ENCODE measurements around the gene THSD7A. TPM values are rescaled to one million over a fixed set of nuclear protein-coding genes. Genes with fewer than 3 reads are reported as not detected.

THSD7A gene
- polyA plus RNA-seq, 1 donor (not counting 4 experiments of a cell fraction or from before 2014, with no cell fraction given) = not detected

GRCh38 chr7:11818281-11818680 lies 13.7 kb downstream of the THSD7A start:
- Histone ChIP-seq H4K20me1 (ENCODE audit: control insufficient read depth, extremely low read depth, insufficient read depth, low read length) (no peaks in the 10 kb centered on the region), H3K4me1 (ENCODE audit: control insufficient read depth, extremely low read depth, insufficient read depth, low read length) (no peaks in the 10 kb centered on the region), H3K9ac (ENCODE audit: control insufficient read depth, extremely low read depth, insufficient read depth, low read length) (no peak overlapping the region), H2AFZ (ENCODE audit: control insufficient read depth, low read length) (no peak overlapping the region), H3K4me3 (ENCODE audit: control insufficient read depth in 2 of 3, extremely low read depth in 1 of 3, insufficient read depth in 2 of 3, low read depth in 1 of 3, low read length in 3 of 3) (no peak overlapping the region), H3K79me2 (ENCODE audit: control insufficient read depth, insufficient read depth, low read length) (no peaks in the 10 kb centered on the region), H3K27me3 (ENCODE audit: control insufficient read depth, extremely low read depth, insufficient read depth, low read length) (no peaks in the 10 kb centered on the region), H3K4me2 (ENCODE audit: control insufficient read depth, extremely low read depth, insufficient read depth, low read depth, low read length) (no peak overlapping the region), H3K27ac (ENCODE audit: control insufficient read depth, insufficient read depth, low read length) (no peak overlapping the region), H3K9me1 (ENCODE audit: control insufficient read depth, extremely low read depth, insufficient read depth, low read length) (no peaks in the 10 kb centered on the region), H3K9me3 (ENCODE audit: control insufficient read depth, low read depth, low read length) (no peaks in the 10 kb centered on the region), H3K36me3 (ENCODE audit: control insufficient read depth in 2 of 2, extremely low read depth in 1 of 2, insufficient read depth in 2 of 2, low read length in 2 of 2) (no peaks in the 10 kb centered on the region)
- FAIRE-seq (no peak), DNase-seq (ENCODE audit: low read depth, low spot score) (no peak)
- dilution Hi-C loops (cut with MboI; ENCODE audit: extremely low pct_ligation_motif_present, low sequenced_read_pairs) = no loop called here
- no peak for TF ChIP-seq EZH2 (IDR thresholded peaks at IDR 0.05; ENCODE audit: low read length)
- TF ChIP-seq, protein P1, sequence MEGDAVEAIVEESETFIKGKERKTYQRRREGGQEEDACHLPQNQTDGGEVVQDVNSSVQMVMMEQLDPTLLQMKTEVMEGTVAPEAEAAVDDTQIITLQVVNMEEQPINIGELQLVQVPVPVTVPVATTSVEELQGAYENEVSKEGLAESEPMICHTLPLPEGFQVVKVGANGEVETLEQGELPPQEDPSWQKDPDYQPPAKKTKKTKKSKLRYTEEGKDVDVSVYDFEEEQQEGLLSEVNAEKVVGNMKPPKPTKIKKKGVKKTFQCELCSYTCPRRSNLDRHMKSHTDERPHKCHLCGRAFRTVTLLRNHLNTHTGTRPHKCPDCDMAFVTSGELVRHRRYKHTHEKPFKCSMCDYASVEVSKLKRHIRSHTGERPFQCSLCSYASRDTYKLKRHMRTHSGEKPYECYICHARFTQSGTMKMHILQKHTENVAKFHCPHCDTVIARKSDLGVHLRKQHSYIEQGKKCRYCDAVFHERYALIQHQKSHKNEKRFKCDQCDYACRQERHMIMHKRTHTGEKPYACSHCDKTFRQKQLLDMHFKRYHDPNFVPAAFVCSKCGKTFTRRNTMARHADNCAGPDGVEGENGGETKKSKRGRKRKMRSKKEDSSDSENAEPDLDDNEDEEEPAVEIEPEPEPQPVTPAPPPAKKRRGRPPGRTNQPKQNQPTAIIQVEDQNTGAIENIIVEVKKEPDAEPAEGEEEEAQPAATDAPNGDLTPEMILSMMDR (optimal IDR thresholded peaks at IDR 0.05 in 1 of 3, IDR thresholded peaks at IDR 0.05 in 1 of 3, conservative IDR thresholded peaks at IDR 0.05 in 1 of 3; ENCODE audit: extremely low read depth in 1 of 3, insufficient read depth in 2 of 3, low read length in 3 of 3) = no peak

- dilution Hi-C loops (cut with MboI; ENCODE audit: extremely low pct_ligation_motif_present, low sequenced_read_pairs) = no loop called here
- Histone ChIP-seq H3K79me2 (ENCODE audit: control insufficient read depth, insufficient read depth, low read length) (no peaks in the 10 kb centered on the region), H3K4me2 (ENCODE audit: control insufficient read depth, extremely low read depth, insufficient read depth, low read depth, low read length) (no peak overlapping the region), H3K9ac (ENCODE audit: control insufficient read depth, extremely low read depth, insufficient read depth, low read length) (no peak overlapping the region), H3K9me3 (ENCODE audit: control insufficient read depth, low read depth, low read length) (no peaks in the 10 kb centered on the region), H3K4me3 (ENCODE audit: control insufficient read depth in 2 of 3, extremely low read depth in 1 of 3, insufficient read depth in 2 of 3, low read depth in 1 of 3, low read length in 3 of 3) (no peak overlapping the region), H3K27me3 (ENCODE audit: control insufficient read depth, extremely low read depth, insufficient read depth, low read length) (no peaks in the 10 kb centered on the region), H2AFZ (ENCODE audit: control insufficient read depth, low read length) (no peak overlapping the region), H3K4me1 (ENCODE audit: control insufficient read depth, extremely low read depth, insufficient read depth, low read length) (no peaks in the 10 kb centered on the region), H3K9me1 (ENCODE audit: control insufficient read depth, extremely low read depth, insufficient read depth, low read length) (no peaks in the 10 kb centered on the region), H3K36me3 (ENCODE audit: control insufficient read depth in 2 of 2, extremely low read depth in 1 of 2, insufficient read depth in 2 of 2, low read length in 2 of 2) (no peaks in the 10 kb centered on the region), H3K27ac (ENCODE audit: control insufficient read depth, insufficient read depth, low read length) (no peak overlapping the region), H4K20me1 (ENCODE audit: control insufficient read depth, extremely low read depth, insufficient read depth, low read length) (no peaks in the 10 kb centered on the region)
- TF ChIP-seq EZH2 (IDR thresholded peaks at IDR 0.05; ENCODE audit: low read length) = no peak
- TF ChIP-seq, protein P1 (optimal IDR thresholded peaks at IDR 0.05 in 1 of 3, IDR thresholded peaks at IDR 0.05 in 1 of 3, conservative IDR thresholded peaks at IDR 0.05 in 1 of 3; ENCODE audit: extremely low read depth in 1 of 3, insufficient read depth in 2 of 3, low read length in 3 of 3) = no peak
- DNase-seq (ENCODE audit: low read depth, low spot score) = no peak
- FAIRE-seq = no peak
Measured at GRCh38 chr7:11817111-11817740, 14.8 kb downstream of the THSD7A start.

Measured in keratinocyte (primary cell).